ENCODE data around the gene SLC25A47.

SLC25A47 gene

GRCh38 chr14:100374270-100374669, 51.1 kb downstream of the SLC25A47 start:
- H3K36me3 ChIP-seq (ENCODE audit: control insufficient read depth, insufficient read depth, low read length), result no peaks in the 10 kb centered on the region
- H3K27me3 ChIP-seq (ENCODE audit: control insufficient read depth, insufficient read depth, low read length), result no peaks in the 10 kb centered on the region
- peaks cover 11% of the 10 kb centered on the region for H3K4me1 ChIP-seq (ENCODE audit: control insufficient read depth, insufficient read depth, low read length)
- H3K4me3 ChIP-seq (ENCODE audit: low read length), result peak overlapping the region; percentile 35
- no peak overlapping the region for H3K9ac ChIP-seq (ENCODE audit: low read length)
- peak overlapping the region; percentile 83 for H3K27ac ChIP-seq (ENCODE audit: low read depth, low read length)

- Histone ChIP-seq H3K36me3 (ENCODE audit: control insufficient read depth, insufficient read depth, low read length) (no peaks in the 10 kb centered on the region), H3K4me1 (ENCODE audit: control insufficient read depth, insufficient read depth, low read length) (peaks cover 11% of the 10 kb centered on the region), H3K27me3 (ENCODE audit: control insufficient read depth, insufficient read depth, low read length) (no peaks in the 10 kb centered on the region), H3K27ac (ENCODE audit: low read depth, low read length) (peak overlapping the region; percentile 83), H3K9ac (ENCODE audit: low read length) (no peak overlapping the region), H3K4me3 (ENCODE audit: low read length) (peak overlapping the region; percentile 83)
Observed at GRCh38 chr14:100374876-100375265, 51.7 kb downstream of the SLC25A47 start.

GRCh38 chr14:100375266-100375962, 52.3 kb downstream of the SLC25A47 start:
- peaks cover 11% of the 10 kb centered on the region for H3K4me1 ChIP-seq (ENCODE audit: control insufficient read depth, insufficient read depth, low read length)
- H3K9ac ChIP-seq (ENCODE audit: low read length), result peak overlapping the region; percentile 64
- H3K36me3 ChIP-seq (ENCODE audit: control insufficient read depth, insufficient read depth, low read length), result no peaks in the 10 kb centered on the region
- peak overlapping the region; percentile 83 for H3K27ac ChIP-seq (ENCODE audit: low read depth, low read length)
- peak overlapping the region; percentile 83 for H3K4me3 ChIP-seq (ENCODE audit: low read length)
- H3K27me3 ChIP-seq (ENCODE audit: control insufficient read depth, insufficient read depth, low read length), result no peaks in the 10 kb centered on the region

- Histone ChIP-seq H3K4me3 (ENCODE audit: low read length) (peak within 1 kb of the TSS; percentile 83), H3K9ac (ENCODE audit: low read length) (peak within 1 kb of the TSS; percentile 64), H3K4me1 (ENCODE audit: control insufficient read depth, insufficient read depth, low read length) (peaks cover 11% of the 10 kb centered on the region), H3K36me3 (ENCODE audit: control insufficient read depth, insufficient read depth, low read length) (peaks cover 3% of the 10 kb centered on the region), H3K27ac (ENCODE audit: low read depth, low read length) (peak within 1 kb of the TSS; percentile 83), H3K27me3 (ENCODE audit: control insufficient read depth, insufficient read depth, low read length) (no peaks in the 10 kb centered on the region)
Observed at GRCh38 chr14:100375963-100376735, 53.0 kb downstream of the SLC25A47 start, which contains the start of gene WDR25. Gene WDR25 (plus strand): TSS chr14:100376485.

GRCh38 chr14:100376751-100377171, 53.6 kb downstream of the SLC25A47 start:
- Histone ChIP-seq H3K27me3 (ENCODE audit: control insufficient read depth, insufficient read depth, low read length) (no peaks in the 10 kb centered on the region), H3K4me3 (ENCODE audit: low read length) (peak overlapping the region; percentile 83), H3K36me3 (ENCODE audit: control insufficient read depth, insufficient read depth, low read length) (peaks cover 7% of the 10 kb centered on the region), H3K4me1 (ENCODE audit: control insufficient read depth, insufficient read depth, low read length) (peaks cover 11% of the 10 kb centered on the region), H3K9ac (ENCODE audit: low read length) (no peak overlapping the region), H3K27ac (ENCODE audit: low read depth, low read length) (peak overlapping the region; percentile 54)

All from rectal smooth muscle tissue (tissue), 1 donor.